ENCODE measurements around the gene PSMF1. TPM values are rescaled to one million over a fixed set of nuclear protein-coding genes. Genes with fewer than 3 reads are reported as not detected.
A peak's percentile ranks its signal among the peaks of the same experiment; 100 is the strongest.

The PSMF1 gene
- total RNA-seq, 3 donors from 2014 or later: 113 to 118 (median 117) TPM

DNA sequence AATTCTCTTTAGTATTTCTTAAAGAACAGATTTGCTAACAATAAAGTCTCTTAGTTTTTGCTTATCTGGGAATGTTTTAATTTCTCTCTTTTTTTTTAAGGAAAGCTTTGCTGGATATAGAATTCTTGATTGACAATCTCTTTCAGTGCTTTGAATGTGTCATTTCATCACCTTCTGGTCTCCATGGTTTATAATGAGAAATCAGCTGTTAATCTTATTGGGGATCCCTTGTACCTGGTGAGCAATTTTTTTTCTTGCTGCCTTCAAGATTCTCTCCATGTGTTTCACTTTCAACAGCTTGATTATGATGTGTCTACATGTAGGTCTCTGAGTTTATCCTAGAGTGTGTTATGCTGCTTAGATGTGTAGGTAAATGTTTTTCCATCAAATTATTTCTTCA lies 16.4 kb upstream of the PSMF1 start:
- TF ChIP-seq, protein P1, sequence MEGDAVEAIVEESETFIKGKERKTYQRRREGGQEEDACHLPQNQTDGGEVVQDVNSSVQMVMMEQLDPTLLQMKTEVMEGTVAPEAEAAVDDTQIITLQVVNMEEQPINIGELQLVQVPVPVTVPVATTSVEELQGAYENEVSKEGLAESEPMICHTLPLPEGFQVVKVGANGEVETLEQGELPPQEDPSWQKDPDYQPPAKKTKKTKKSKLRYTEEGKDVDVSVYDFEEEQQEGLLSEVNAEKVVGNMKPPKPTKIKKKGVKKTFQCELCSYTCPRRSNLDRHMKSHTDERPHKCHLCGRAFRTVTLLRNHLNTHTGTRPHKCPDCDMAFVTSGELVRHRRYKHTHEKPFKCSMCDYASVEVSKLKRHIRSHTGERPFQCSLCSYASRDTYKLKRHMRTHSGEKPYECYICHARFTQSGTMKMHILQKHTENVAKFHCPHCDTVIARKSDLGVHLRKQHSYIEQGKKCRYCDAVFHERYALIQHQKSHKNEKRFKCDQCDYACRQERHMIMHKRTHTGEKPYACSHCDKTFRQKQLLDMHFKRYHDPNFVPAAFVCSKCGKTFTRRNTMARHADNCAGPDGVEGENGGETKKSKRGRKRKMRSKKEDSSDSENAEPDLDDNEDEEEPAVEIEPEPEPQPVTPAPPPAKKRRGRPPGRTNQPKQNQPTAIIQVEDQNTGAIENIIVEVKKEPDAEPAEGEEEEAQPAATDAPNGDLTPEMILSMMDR (IDR thresholded peaks at IDR 0.05): no peak
- H3K4me1 ChIP-seq (ENCODE audit: low read depth): no peaks in the 10 kb centered on the region
- no peak overlapping the region for H3K4me3 ChIP-seq
- DNase-seq (no peak), ATAC-seq (no peak)
- intact Hi-C loops (cut with DNase I, micrococcal nuclease): no loop called here
- no peaks in the 10 kb centered on the region for H3K36me3 ChIP-seq (ENCODE audit: low read depth)
- peaks cover 7% of the 10 kb centered on the region for H3K9me3 ChIP-seq

DNA sequence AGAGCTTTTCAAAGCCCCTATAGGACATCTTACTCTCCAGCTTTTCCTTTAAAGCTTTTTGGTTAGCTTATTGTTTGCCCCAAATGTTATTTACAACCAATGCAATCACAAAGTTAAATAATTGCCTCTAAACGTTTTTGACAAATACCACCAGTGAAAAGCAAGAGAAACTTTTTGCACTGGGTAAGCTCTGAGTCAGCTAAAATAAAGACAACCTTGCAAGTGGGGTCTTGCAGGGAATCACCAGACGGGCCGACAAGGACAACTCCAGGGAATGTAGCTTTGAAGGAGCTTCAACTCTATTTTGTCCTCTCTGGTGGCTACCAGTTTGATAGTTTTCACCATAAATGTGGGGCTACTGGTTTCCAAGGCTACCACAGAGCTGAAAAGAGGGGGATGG lies 14.7 kb upstream of the PSMF1 start:
- TF ChIP-seq, protein P1 (IDR thresholded peaks at IDR 0.05): no peak
- DNase-seq (no peak), ATAC-seq (no peak)
- peaks cover 7% of the 10 kb centered on the region for H3K9me3 ChIP-seq
- no peaks in the 10 kb centered on the region for H3K36me3 ChIP-seq (ENCODE audit: low read depth)
- H3K4me1 ChIP-seq (ENCODE audit: low read depth): no peaks in the 10 kb centered on the region
- H3K4me3 ChIP-seq: no peak overlapping the region
- intact Hi-C loops (cut with DNase I, micrococcal nuclease): no loop called here

DNA sequence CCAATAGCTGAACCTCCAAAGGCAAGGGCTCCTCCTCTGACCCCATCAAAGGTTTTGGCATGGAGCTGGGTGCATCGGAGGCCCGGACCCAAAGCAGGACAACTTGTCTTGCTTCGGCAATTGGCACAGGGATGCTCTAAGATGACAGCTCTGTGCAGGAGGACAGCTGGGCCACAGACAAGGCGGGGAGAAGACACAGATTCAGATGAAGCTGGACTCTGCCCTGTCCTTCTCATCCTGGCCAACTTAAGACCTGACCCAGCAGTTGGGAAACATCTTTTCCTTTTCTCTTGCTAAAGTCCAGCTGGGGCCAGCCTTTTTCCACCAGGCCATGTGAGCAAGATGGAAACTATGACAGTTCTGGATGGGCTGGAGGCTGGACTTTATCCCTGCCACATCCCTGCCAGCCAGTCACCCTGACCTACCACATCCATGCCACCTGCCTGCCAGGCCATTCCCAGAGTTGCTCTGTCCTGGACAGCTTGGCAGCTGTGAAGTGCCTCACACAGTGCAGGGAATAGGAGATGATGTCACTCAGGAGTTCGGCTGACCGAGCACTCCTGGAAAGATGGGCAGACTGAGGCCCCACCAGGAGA lies 12.7 kb upstream of the PSMF1 start:
- TF ChIP-seq, protein P1 (IDR thresholded peaks at IDR 0.05): no peak
- intact Hi-C loops (cut with DNase I, micrococcal nuclease): no loop called here

DNA sequence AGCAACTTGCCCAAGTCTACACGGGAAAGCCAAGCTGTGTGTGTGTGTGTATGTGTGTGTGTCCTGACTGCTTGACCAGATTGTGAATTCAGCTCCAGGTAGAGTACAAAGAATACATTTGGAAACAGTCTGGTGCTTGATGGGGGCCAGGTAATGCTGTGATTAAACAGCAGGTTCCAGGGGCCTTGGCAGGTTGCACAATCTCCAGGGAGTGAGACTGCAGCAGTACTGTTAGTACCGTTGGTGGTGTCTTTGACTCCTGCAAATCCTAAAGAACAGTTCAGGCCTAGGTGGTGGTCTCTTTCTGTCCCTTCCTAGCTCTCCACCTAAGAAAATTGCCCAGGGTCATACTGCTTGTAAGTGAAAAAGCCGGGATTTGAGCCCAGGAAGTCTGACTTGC lies 11.2 kb upstream of the PSMF1 start:
- H3K4me1 ChIP-seq (ENCODE audit: low read depth): no peaks in the 10 kb centered on the region
- no peak overlapping the region for H3K4me3 ChIP-seq
- ATAC-seq (no peak), DNase-seq (no peak)
- intact Hi-C loops (cut with DNase I, micrococcal nuclease): no loop called here
- peaks cover 3% of the 10 kb centered on the region for H3K9me3 ChIP-seq
- TF ChIP-seq, protein P1 (IDR thresholded peaks at IDR 0.05): no peak
- H3K36me3 ChIP-seq (ENCODE audit: low read depth): no peaks in the 10 kb centered on the region

More for the DNA sequence above, 12.7 kb upstream of the PSMF1 start:
- ATAC-seq: peak; percentile 16
- H3K9me3 ChIP-seq: peaks cover 7% of the 10 kb centered on the region
- no peak overlapping the region for H3K4me3 ChIP-seq
- no peaks in the 10 kb centered on the region for H3K4me1 ChIP-seq (ENCODE audit: low read depth)
- no peak for DNase-seq
- no peaks in the 10 kb centered on the region for H3K36me3 ChIP-seq (ENCODE audit: low read depth)

DNA sequence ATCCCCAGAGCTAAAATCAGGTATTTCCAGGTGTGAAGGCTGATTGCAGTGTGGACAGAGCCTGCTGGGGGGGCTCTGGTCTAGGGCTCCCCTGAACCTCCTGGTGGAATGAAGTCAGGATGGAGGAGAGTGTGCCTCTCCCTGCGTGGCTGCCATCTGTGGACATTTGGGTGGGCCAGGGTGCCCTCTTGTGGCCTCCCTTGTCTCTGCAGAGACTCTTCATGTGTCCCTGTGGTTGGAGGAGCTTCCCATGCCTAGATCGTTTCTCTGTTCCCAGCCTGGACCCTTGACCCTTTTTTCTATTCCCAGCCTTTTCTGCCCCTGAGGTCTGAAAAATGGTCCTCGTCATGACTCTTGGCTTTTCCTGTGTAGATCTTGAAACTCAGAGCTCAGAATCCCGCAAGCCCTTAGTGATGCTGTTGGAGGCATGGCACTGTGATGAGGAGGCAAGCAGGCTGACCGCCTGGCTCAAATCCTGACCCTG lies 9.9 kb upstream of the PSMF1 start:
- Histone ChIP-seq H3K4me3 (no peak overlapping the region), H3K36me3 (ENCODE audit: low read depth) (no peaks in the 10 kb centered on the region), H3K4me1 (ENCODE audit: low read depth) (no peaks in the 10 kb centered on the region), H3K9me3 (no peaks in the 10 kb centered on the region)
- ATAC-seq (peak; percentile 88), DNase-seq (peak in 2 of 3 donors; percentile 76 to 84)
- intact Hi-C loops (cut with DNase I, micrococcal nuclease): no loop called here
- TF ChIP-seq, protein P1 (IDR thresholded peaks at IDR 0.05): peak; percentile 62
